ENCODE results near the gene OR10H5.

DNA sequence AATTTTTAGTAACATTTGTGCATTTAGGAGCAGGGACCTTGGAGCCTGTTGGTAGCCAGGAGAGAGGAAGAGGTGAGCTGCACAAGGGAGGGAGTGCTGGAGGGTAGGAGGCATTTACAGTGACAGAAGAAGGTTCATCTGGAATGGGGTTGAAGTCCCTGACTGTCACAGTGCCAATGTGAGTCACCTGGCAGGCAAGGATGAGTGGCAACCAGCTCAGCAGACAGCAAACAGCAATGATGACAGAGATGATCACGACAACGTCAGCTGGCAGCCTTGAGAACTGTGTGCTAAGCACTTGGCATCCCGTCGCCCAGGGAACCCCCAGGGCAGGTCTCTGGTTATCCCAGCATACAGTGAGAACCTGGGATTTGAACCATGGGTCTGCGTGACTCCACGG, 2.6 kb downstream of the OR10H5 start:
- TF ChIP-seq, protein P1, sequence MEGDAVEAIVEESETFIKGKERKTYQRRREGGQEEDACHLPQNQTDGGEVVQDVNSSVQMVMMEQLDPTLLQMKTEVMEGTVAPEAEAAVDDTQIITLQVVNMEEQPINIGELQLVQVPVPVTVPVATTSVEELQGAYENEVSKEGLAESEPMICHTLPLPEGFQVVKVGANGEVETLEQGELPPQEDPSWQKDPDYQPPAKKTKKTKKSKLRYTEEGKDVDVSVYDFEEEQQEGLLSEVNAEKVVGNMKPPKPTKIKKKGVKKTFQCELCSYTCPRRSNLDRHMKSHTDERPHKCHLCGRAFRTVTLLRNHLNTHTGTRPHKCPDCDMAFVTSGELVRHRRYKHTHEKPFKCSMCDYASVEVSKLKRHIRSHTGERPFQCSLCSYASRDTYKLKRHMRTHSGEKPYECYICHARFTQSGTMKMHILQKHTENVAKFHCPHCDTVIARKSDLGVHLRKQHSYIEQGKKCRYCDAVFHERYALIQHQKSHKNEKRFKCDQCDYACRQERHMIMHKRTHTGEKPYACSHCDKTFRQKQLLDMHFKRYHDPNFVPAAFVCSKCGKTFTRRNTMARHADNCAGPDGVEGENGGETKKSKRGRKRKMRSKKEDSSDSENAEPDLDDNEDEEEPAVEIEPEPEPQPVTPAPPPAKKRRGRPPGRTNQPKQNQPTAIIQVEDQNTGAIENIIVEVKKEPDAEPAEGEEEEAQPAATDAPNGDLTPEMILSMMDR (IDR thresholded peaks at IDR 0.05) = no peak
- TF ChIP-seq EZH2 (IDR thresholded peaks at IDR 0.05; ENCODE audit: borderline replicate concordance, insufficient read depth, low read depth, low read length, poor library complexity, severe bottlenecking) = no peak
